ENCODE data around the gene PICK1.

Gene PICK1

DNA sequence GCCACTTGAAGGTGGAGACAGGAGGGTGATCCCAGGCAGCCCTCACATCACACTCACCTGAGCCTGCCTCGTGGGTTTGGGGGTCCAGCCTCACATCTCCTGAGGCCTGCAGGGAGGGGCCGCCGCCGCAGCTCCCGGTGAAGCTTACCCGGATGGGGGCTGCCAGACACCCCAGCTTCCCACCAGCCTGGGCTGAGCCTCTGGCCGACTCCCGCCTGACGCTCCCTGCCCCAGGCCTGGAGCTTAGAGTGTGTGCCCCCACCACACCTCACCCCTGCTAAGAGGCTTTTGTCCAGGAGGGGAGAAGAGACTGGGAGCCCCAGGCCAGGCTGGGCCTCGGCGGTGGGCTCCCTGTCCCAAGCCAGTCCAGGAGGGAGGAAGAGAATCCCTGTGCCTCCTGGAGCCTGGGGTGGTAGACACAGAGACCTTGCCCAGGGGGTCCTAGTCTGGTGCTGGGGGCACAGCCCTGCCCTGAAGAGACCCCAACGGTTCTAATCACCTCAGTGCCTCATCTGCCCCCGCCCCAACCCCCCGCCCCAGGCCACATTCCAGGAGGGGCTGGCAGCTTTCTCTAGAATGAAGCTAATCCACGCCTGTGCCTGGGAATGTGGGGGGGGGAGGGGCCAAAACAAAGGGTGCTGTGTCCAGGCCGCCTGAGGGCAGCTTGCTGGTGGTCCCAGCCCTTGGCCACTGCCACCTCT, 26.9 kb downstream of the PICK1 start, which contains the start of gene SLC16A8:
Gene SLC16A8, minus strand, starts transcription at position 254 of the 701 bp plus-strand sequence. CDS start 1,311 bp downstream, outside the sequence.
- DNase-seq, result peak in 3 of 10 donors; percentile 63 to 77 (median 66)

DNA sequence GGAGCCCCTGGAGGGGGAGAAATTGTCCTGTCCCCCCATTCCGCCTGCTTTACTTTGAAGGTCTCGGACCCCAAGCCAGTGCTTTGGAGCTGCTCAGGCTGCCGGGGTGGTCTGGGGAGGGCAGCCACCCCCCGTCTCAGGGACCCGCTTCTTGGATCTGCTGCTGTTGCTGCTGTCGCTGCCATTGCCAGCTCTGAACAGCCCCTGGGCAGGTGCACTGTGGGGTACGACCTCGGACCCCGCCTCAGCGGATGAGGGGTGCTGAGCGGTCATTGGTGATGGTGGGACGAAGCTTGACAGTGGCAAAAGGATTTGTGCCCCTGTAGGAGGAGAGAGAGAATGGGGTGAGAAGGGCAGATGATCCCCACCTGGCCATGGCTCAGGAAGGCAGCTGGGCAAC, 27.9 kb downstream of the PICK1 start:
- intact Hi-C loops (cut with DNase I), result no loop called here
- DNase-seq, result peak in 2 of 10 donors; percentile 46 to 71

More for the DNA sequence above, 26.9 kb downstream of the PICK1 start, which contains the start of gene SLC16A8:
- intact Hi-C loops (cut with DNase I), result no loop called here

DNA sequence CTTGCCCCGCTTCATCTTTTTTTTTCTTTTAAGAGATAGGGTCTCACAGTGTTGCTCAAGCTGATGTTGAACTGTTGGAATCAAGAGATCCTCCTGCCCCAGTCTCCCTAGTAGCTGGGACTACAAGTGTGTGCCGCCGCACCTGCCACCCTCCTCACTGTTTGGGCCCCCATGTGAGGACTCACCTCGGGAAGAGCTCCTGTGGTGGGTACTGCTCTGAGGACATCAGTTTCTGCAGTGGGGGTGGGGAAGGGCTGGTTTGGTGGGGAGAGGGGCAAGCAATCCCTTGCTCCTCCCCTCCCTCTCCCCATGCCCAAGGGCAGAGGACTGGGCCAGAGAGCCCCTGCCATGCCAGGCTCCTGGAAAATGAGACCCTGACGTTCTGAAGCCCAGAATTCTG, 28.3 kb downstream of the PICK1 start:
- intact Hi-C loops (cut with DNase I), result no loop called here
- peak in 2 of 10 donors; percentile 42 to 54 for DNase-seq

DNA sequence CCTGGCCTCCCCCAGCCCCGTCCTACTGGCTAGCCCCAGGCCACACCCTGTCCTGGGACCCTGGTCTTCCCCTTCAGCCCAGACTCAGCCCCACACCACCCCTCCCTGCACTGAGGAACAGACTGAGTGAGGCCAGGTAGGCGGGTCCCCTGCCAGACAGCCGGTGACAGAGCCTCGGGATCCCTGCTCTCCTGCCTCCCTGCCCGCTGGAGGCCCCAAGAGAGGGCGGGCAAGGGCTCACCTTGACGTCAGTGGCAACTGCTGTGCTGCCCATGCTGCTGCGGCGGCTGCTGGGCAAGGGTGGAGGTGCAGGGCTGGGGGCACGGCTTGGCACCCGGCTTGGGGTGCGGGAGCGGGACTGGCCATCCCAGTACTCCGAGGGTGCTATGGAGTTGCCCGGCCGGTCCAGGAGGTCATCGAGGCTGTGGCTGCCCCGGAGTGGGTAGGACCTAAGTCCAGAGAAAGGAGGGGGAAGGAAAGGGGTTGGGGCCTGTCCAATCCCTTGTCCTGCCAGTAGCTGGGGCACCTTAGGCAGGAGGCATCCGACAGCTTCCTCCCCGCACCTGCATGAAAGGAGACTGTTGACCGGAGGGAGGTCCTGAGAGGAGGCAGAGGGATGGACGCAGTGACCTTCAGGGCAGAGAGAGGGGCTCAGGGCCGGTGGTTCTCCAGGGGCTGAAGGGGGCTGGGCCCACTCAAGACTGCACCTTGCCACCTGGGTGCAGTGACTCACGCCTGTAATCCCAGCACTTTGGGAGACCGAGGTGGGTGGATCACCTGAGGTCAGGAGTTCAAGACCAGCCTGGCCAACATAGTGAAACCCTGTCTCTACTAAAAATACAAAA, 29.0 kb downstream of the PICK1 start:
- intact Hi-C loops (cut with DNase I), result no loop called here
- peak in 2 of 10 donors; percentile 62 to 74 for DNase-seq

GRCh38 chr22:38086942-38087341, 29.7 kb downstream of the PICK1 start:
- DNase-seq, result peak in 2 of 10 donors; percentile 61 to 65
- intact Hi-C loops (cut with DNase I), result no loop called here

GRCh38 chr22:38087855-38088254, 30.7 kb downstream of the PICK1 start:
- intact Hi-C loops (cut with DNase I), result no loop called here
- peak in 2 of 10 donors; percentile 60 to 62 for DNase-seq

- DNase-seq, result peak in 2 of 10 donors; percentile 76 to 89
- intact Hi-C loops (cut with DNase I), result no loop called here
These were observed 31.6 kb downstream of the PICK1 start for GRCh38 chr22:38088629-38089473.

- no peak for DNase-seq
- intact Hi-C loops (cut with DNase I), result no loop called here
These were observed 32.3 kb downstream of the PICK1 start for GRCh38 chr22:38089474-38089851.

- intact Hi-C loops (cut with DNase I), result no loop called here
- peak in 2 of 10 donors; percentile 61 to 71 for DNase-seq
These were observed 39.9 kb downstream of the PICK1 start for GRCh38 chr22:38097058-38097457.

DNA sequence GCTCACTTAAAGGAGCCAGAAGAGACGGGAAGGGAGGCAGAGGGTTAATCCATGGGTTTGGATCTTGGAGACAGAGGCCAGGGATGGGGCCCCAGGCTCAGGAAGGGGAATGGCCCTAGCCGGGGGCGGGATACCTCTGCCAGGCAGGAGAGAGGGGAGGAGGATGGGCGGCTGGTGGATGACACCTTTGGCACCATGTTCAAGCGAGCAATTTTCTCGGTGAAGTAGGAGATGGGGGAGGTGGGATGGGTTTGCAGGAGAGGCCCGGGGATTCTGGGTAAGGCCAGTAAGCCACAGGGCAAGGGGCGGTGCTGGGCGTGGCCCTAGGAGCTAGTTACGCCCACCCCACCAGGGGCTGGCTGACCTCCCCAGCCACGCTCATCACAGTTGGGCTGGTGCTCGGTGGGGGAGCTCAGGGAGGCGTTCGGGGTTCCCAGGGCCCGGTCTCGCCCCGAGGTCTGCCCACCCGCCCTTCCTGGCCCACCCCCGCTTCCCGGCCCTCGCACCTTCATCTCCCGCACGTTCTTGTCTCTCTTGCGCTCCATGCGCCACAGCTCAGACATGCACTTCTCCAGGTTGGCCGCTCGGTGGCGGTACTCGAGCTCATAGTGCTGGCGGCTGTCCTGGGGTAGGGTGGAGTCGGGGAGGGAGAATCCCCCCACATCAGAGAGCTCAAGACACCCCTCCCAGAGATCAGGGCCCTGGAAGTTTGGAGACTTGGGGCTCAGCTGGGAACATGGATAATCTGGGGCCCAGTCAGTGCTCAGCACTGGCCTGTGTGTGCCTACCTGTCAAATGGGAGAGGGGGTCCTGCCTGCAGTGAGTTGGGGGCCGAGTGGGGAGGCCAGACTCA, 40.6 kb downstream of the PICK1 start:
- intact Hi-C loops (cut with DNase I), result no loop called here
- DNase-seq, result peak in 2 of 10 donors; percentile 57 to 74

- intact Hi-C loops (cut with DNase I), result no loop called here
- peak in 3 of 10 donors; percentile 22 to 54 (median 39) for DNase-seq
These were observed 41.4 kb downstream of the PICK1 start for GRCh38 chr22:38098410-38099249.

DNA sequence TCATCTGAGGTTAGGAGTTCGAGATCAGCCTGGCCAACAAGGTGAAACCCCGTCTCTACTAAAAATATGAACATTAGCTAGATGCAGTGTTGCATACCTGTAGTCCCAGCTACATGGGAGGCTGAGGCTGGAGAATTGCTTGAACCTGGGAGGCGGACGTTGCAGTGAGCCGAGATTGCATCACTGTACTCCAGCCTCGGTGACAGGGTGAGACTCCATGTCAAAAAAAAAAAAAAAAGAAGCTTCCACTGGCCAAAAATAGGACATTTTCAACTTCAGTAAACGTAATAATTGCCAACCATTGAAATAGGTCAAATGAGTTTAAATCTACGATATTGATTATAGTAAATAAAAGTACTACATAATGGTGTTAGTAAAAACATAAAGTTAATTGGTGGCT, 46.4 kb downstream of the PICK1 start:
- DNase-seq, result peak in 1 of 10 donors; percentile 21
- intact Hi-C loops (cut with DNase I), result no loop called here

- peak in 1 of 10 donors; percentile 74 for DNase-seq
- intact Hi-C loops (cut with DNase I), result no loop called here
These were observed 46.9 kb downstream of the PICK1 start for GRCh38 chr22:38104084-38104483.

DNA sequence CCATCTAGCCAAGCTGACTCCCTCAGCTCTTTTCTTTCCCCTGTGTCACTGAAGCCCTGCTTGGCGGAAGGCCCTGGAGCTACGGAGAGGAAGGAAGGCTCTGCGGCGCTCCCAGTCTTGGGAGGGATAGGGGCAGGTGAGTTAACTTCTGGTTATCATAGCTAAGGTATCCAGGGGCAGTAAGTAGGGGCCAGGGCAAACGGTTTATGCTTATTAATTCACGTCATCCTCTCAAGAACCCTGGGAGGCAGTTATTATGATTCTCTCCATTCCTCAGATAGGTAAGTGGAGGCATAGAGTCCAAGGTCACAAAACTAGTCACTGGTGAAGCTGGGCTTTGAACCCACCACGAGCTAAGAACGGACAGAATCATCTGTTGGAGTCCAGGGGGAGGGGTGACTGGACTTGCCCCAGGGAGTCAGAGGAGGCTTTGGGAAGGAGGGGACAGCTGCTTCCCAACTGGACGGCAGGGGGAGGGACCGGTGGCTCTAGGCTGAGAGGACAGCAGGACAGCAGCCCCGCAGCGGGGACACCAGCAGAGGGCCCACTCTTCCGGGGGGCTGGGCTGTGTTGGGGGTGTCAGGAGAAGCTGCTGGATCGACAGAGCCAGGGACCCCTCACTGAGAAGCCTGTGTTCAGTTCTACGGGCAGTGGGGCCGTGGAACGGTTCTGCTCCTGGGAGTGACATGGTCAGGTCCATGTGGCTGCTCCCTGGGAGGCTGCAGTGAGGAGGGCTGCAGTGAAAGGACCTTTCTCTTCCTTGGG, 49.8 kb downstream of the PICK1 start:
- intact Hi-C loops (cut with DNase I), result no loop called here
- DNase-seq, result peak in 2 of 10 donors; percentile 43 to 73

- intact Hi-C loops (cut with DNase I), result no loop called here
- peak in 1 of 10 donors; percentile 72 for DNase-seq
These were observed 50.7 kb downstream of the PICK1 start for GRCh38 chr22:38107692-38108515.

DNA sequence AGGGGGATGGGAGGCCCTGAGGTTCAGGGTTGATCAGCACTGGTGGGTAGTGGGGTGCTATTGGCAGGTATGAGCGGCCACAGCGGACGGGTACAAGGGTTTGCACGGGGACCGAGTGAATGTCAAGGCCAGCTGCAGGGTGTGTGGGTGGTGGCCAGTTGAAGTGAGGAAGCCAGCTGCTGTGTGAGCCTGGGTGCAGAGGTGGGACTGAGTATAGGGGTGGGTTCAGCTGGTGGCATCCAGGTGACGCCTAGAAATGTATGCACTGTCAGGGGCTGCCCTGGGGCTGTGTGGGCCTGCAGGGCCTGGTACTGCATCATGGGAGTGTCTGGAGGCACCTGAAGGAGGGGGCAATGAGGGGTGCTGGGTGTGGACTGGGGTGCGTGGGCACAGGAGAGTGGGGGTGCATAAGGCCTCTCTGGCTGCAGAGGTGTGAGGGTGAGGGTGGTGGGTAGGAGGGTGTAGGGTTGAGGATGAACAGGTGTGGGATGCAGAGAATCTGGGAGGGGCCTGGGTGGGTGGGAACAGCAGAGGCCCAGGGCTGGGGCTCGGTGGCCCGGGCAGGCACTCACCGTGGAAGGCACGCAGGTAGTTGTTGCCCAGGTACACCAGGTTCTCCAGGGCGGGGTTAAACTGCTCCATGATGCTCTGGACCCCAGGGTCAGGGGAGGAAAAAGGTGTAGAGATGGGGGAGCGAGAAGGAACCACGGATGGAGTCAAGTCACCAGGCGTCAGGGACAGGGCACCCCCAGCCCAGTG, 51.5 kb downstream of the PICK1 start:
- DNase-seq, result peak in 1 of 10 donors; percentile 75
- intact Hi-C loops (cut with DNase I), result no loop called here
